NCI-H82 treated with DMSO at 0.1 percent for 48 hours (cell line): ENCODE results near the gene NOXO1.

Experiments used
- DNase-seq: peaks from one replicate; lab custom pipeline; 2025; ENCODE audit not compliant: unreplicated experiment; lab: John Stamatoyannopoulos, UW

The NOXO1 gene, protein sequence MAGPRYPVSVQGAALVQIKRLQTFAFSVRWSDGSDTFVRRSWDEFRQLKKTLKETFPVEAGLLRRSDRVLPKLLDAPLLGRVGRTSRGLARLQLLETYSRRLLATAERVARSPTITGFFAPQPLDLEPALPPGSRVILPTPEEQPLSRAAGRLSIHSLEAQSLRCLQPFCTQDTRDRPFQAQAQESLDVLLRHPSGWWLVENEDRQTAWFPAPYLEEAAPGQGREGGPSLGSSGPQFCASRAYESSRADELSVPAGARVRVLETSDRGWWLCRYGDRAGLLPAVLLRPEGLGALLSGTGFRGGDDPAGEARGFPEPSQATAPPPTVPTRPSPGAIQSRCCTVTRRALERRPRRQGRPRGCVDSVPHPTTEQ

DNA sequence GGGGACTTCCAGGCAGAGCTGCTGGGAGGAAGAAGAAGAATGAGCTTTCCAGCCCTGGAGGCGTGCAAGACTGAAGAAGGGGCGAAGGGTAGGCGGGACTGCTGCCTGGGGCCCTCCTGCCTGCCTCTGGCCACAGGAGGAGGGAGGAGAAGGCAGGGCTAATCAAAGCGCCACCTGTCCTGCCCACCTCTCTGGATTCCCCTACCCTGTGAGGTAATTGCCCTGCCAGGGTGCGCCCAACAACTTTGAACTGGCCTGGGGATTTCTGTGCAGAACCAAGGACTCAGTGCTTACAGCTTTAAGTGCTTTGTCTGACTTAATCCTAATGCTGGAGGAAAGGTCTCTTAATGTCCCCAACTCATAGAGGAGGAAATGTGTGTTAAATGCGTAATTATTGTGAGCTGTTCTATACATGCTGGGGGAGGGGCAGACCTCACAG is at the start of gene NOXO1:
Gene NOXO1, minus strand, starts transcription at position 72 of the 439 bp plus-strand sequence. CDS start 290 bp downstream, outside the sequence.
- no peak for DNase-seq

DNA sequence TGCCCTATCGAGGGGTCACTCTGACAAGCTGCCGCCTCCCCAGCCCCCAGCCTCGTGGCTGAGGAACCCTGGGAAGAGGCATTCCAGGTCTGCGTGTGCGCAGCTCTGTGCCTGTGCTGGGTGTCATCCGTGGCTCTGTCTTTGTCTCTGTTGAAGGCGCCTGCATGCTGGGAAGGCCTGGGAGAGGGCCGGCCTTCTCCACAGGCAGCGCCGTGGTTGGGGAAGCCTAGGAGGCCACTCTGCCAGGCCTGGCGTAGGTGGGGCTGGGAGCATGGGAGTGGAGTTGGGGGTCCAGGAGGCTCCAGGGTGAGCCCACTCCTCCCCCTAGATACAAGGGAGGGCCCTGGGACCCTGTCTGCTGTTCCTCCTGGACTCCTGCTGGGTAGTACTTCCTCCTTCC is 48.8 kb upstream of the NOXO1 start:
- no peak for DNase-seq

DNA sequence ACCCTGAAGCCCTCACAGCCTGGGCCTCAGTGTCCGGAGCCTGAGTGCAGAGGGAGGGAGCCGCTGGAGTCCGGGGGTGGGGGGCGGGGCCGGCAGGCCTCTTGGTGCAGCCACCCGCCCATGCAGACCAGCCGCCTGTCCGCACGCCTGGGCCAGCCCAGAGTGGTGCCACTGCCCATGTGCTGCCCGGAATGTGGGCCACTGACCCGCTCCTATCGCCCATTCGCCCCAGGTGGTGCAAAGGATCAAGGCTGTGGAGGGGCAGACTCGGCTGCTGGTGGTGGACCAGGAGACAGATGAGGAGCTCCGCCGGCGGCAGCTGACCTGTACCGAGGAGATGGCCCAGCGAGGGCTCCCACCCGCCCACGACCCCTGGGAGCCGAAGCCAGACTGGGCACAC is 48.1 kb upstream of the NOXO1 start:
- DNase-seq: no peak

DNA sequence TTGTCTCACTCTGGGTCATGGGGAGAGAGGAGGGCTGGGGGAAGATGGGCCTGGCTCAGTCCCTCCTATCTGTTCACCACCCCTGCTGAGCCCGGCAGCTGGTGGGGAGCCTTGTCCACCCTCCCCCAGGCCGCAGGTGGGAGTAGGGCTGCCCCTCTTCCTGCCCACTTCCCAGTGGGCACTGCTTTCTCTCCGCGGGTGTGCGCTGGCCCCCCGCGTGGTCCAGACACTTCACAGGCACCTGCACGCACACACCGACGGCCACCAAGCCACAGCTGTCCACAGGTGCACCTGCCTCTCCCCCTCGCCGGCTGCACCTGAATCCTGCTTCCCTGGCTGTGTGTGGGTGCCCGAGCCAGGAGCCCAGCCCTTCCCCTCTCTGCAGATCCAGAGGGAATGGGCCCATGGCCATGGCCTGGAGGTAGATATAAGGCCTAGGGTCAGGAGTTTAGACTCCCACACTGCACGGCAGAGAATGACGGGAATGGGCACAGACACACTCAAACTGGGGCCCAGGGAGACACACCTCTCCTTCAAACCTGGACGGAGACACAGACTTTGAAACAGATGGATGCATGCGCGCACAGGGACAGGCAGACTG is 47.5 kb upstream of the NOXO1 start:
- DNase-seq: no peak

DNA sequence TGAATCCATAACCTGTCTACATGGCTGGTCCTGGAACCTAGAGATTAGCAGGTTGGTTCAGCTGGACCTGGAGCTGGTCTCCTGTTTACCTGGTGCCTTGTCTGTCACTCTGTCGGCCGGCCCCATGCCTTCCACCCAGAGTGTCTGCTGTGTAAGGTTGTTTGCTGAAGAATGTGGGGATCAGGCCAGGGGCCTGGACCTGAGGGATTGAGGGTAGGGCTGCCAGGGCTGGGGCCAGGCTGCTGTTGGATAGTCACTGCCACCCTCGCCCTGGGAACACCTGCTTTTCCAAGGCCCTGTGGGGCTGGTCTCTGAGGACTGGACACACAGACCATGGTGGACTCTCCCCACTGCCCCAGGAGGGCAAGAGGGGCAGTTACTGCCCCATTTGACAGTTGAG is 46.9 kb upstream of the NOXO1 start:
- no peak for DNase-seq

DNA sequence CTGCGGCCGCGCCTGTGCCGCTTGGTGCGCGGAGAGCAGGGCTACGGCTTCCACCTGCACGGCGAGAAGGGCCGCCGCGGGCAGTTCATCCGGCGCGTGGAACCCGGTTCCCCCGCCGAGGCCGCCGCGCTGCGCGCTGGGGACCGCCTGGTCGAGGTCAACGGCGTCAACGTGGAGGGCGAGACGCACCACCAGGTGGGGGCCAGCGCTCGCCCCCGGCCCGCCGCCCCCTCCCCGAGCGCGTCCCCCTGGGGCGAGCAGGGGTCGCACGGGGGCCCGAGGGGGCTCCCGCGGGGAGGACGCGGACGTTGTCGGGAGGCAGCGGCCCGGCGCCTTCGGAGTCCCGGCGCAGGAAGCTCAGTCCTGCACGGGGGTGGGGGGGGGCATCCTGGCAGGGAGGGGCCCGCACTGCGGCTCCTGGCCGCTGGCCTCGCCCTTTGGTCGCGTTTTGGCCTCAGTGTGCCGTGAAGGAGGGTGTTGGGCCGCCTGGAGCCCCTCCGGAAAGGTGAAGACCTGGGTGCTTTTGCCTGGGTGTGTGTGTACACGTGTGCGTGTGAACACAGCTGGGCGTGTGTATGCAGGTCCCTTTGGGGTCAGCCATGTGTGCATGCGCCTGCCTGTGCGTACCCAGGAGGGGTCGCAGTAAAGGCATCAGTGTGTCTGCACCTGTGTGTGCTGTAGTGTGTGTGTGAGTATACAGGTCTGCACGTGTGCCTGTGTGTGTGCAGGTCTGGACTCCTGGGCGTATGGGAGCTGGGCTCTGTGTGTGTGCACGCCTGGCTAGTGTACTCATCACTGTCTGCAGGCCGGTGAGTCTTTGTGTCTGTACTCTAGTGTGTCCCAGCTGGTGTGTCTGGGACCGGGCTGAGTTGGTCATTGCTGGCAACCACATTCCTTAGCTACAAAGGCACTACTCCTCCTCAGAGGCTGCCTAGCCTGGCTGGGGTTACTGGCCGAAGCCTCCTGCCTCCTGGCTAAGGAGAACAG is 46.0 kb upstream of the NOXO1 start:
- DNase-seq: no peak

DNA sequence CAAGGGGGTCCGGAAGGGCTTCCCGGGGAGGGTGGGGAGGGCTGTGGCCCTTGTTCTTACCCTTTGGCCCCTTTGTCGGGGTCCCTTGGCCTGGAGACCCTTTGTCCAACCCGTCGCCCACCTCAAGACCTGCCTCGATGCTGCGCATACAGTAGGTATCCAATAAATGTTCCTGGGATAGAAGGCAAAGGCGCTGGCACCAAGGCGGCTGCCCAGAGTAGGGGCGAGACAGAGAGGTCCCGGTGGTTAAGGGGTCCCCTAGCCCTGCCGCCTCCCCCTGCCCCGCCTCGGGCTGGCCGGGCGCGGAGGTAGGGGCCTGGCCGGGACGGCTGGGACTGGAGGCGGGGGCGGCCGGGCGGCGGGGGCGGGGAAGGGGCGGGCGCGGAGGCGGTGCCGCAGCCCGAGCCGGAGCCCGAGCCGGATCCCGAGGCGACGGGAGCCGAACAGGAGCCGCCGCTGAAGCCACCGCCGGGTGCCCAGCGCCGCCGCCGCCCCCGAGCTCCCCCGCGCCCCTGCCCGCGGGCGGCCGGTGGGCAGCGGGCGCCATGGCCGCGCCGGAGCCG is 45.3 kb upstream of the NOXO1 start, which contains the start of gene NHERF2:
Gene NHERF2, plus strand, starts transcription at position 442 of the 563 bp plus-strand sequence. Its CDS starts 104 bp downstream, at position 546.
- DNase-seq: no peak

DNA sequence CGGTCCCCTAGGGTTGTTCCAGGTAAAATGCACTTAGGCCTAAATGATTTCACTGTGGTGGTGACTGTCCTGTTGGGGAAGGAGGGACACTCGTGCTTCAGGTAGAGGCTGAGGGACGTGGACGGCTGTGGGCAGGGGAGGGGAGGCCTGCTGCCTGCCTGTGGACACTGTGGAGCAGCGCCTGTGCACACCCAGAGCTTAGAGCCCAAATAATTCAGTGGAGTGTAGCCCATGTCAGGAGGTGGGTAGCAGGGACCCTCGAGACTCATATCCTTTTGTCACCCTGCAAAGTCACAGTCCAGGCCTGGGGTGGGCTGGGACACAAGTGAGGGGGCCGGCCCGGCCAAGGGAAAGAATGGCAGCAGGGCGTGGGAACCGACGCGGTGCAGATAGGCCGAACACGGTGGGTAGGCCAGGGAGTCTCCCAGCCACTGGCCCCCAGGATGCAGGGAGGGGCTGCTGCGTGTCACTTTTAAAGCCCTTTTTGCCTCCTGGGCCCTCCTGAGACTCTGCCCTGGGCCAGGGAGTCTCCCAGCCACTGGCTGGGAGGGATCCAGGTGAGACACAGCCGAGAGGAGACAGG is 44.7 kb upstream of the NOXO1 start:
- no peak for DNase-seq

DNA sequence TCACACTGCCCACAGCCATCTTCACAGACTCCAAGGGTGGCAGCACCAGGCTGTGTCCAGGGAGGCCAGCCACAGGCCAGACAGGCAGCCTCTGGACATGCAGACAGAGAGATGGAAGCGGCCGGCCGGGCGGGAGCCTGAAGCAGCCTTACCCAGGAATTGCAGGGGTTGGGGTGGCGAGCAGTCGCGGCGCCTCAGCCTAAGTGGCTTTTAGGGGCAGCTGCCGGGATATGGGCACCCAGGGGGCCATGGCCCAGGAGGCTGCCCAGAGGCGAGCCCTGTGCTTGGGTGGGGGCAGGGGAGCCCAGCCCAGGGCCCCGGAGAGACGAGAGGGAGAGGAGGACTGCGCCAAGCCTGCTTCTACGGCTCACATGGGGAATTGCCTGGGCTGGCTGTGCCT is 44.0 kb upstream of the NOXO1 start:
- no peak for DNase-seq

DNA sequence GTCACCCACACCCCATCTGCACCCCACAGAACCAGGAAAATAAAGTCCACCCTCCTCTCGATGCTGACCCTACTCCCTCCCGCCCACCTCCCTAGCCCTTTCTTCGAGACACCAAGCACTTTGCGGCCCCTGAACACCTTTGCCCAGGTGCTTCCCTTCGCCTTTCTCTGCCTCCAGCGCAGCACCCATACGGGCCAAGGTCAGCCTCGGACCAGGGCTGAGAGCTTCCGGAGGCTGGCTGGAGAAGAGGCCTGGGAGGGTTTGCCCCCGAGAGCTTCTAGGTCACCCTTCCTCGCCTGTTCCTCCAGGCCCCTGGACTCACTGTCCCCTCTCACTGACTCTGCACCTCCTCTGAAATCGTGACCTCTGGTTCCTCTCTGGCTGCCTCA is 42.8 kb upstream of the NOXO1 start:
- DNase-seq: no peak

DNA sequence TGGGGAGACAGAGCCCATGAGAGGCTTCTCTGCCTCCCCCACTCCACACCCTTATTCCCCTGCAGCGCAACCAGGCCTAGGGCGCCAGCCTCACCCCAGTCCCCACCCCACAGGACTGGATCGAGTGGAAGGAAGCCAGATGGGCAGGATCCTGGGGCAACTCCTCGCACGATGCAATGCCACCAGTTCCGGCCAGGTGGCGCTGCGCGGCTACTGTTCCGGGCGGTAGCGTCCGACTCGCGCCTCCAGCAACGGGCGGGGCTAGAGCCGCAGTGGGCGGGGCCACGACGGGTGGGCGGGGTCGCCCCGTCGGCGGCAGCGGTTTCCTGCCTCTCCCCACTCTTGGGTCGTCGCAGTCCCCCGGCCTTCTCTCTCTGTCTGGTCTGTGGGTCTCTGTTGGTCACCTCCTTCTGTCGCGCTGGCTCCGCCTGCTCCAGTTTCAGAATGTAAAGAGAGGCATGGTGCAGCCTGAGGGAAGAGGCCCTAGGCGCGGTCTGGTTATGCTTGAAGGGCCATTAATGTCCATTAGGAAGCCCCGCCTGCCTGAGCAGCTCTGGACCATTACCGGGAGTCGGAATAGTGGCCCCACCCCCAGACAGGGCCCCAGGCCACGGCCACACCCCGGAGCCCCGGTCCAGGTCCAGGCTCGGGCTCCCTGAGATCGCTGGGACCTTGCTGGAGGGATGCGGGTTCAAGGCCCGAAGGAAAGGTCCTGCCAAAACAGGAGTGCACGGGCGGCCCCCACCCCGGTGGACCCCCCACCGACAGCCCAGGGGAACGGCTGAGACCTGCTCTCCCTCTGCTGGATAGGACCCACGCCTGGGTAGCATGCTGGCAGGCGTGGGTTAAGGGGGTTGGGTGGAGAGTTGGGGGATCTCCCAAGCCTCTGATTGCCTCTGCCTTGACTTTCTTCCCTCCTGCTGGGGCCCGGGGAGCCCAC is 42.1 kb upstream of the NOXO1 start:
- peak; percentile 80 for DNase-seq

DNA sequence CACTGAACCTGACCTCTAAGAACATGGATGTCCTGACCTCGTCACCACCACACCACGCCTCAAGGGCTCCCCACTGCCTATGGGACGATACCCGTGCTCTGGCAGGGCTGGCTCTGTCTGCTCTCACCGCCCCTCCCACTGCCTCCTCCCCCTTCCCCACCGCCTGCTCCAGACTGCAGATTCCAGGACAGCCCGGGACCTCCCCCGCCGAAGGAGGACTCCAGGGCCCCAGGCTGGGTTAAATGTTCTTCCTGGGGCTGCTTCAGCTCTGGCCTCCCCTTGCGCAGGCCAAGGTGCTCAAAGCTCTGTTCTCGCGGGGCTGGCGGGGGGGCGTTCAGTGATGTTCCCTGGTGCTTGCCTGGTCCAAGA is 41.4 kb upstream of the NOXO1 start:
- no peak for DNase-seq

DNA sequence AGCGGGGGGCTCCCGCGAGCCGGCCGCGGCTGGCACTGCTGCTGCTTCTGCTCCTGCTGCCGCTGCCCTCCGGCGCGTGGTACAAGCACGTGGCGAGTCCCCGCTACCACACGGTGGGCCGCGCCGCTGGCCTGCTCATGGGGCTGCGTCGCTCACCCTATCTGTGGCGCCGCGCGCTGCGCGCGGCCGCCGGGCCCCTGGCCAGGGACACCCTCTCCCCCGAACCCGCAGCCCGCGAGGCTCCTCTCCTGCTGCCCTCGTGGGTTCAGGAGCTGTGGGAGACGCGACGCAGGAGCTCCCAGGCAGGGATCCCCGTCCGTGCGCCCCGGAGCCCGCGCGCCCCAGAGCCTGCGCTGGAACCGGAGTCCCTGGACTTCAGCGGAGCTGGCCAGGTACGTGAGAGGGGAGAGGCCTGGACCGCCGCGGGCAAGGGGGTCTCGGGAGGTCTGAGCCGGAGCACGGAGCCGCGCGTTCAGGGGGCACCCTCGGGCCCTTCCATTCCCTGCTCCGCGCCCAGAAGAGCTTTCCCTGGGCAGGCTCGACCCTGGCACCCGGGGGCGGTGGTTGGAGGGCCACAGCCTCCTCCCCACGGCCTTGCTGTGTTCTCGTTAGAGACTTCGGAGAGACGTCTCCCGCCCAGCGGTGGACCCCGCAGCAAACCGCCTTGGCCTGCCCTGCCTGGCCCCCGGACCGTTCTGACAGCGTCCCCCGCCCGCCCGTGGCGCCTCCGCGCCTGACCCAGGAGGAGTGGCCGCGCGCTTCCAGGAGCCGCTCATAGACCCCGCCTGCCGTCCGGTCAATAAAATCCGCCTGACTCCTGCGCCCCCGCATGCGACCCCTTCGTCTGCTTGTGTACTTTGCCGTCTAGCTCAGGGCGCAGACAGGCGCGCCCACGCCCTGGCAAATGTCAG is 38.9 kb upstream of the NOXO1 start:
- DNase-seq: no peak

DNA sequence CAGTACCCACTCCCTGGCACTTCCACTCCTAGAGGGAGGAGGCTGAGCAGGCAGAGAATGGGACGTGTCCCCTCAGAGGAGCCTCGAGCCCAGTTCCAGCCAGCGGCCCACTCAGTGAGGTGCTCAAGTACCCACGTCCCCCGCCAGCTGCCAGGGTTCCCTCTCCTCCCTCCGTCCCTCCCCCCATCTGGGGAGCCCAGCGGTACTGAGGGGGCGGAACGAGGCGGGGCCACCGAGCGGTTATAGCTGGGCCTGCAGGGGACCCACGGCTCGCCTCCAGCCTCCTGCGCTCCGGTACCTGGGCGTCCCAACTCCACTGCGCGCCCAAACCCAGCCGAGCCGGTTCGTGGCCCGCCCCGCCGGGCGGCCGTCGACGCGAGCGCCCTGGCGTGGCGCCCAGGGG is 38.2 kb upstream of the NOXO1 start, which contains the start of gene NPW:
Gene NPW, plus strand, starts transcription at position 268 of the 403 bp plus-strand sequence.
- peak; percentile 14 for DNase-seq

DNA sequence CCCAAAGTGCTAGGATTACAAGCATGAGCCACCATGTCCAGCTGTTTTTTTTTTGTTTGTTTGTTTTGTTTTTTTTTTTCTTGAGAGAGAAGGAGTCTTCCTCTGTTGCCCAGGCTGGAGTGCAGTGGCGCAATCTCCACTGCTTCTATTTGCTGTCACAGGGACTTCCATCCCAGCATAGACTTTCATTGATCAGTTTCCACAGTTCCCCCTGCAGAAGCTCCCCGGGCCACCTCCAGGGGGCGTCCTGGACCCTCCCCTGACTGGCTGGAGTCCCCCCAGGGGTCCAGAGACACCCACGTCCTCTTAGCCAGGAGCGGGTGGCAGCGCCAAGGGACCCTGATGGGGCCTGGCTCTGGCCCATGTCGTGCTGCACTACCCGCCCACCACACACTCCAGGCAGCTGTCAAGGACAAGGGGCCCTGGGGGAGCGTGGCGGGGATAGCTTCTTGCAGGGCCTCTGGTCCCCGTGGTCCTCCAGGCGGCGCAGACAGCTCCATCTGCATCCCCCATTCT is 35.2 kb upstream of the NOXO1 start:
- no peak for DNase-seq

DNA sequence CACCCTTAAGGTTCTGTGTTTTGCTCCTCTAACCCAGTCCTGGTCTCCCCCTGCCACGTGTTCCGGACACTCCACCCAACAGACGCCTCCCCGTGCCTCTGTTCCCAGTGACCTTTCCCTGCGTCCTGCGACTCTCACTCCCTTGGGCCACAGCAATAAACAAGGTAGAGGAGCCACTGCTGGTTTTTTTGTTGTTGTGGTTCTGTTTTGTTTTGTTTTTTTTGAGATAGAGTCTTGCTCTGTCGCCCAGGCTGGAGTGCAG is 34.6 kb upstream of the NOXO1 start:
- DNase-seq: no peak

DNA sequence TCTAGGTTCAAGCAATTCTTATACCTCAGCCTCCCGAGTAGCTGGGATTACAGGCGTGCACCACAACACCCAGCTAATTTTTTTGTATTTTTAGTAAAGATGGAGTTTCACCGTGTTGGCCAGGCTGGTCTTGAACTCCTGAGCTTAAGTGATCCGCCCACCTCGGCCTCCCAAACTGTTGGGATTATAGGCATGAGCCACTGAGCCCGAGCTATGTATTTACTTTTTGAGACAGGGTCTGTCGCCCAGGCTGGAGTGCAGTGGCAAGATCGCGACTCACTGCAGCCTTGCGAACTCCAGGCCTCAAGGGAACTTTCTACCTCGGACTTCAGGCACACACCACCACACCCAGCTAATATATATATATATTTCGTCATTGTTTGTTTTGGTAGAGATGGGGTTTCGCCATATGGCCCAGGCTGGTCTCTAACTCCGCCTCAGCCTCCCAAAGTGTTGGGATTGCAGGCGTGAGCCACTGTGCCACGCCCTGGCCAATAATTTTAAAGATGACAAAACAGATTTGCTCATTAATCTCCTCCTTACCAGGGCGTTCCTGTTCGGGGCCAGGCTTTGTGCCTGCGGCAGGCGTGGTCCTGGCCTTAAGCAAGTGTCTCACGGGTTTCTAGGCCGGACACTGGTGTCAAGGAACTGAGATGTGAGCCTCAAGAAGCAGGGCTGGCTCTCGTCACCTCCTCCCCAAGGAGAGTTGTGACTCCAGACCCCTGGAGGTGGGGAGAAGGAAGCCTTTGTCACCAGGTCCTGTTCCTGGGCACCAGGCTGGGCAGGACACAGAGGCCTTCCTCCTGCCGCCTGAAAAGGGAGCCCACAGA is 34.1 kb upstream of the NOXO1 start:
- DNase-seq: peak; percentile 70

DNA sequence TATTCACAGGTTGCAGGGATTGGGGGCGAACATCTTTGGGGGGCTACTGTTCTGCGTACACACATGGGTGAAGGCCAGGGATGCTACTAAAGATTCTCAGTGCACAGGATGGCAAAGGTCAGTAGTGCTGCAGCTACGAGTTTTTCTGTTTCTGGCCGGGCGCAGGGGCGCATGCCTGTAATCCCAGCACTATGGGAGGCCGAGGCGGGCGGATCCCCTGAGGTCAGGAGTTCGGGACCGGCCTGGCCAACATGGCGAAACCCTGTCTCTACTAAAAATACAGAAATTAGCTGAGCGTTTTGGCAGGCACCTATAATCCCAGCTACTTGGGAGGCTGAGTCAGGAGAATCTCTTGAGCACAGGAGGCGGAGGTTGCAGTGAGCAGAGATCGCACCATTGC is 32.3 kb upstream of the NOXO1 start:
- no peak for DNase-seq
